Activated naive CD4-positive, alpha-beta T cell treated with anti-CD3 and anti-CD28 coated beads, Interleukin-2, amount 50 U/mL, for 24 hours (primary cell): Measurements from ENCODE around the gene BCL11B.
A peak's percentile ranks its signal among the peaks of the same experiment; 100 is the strongest.

Experiments
- H3K27ac Mint-ChIP-seq: one replicate; pipeline ENCODE4 v1.8.0; 2021; ENCODE audit warnings: mild to moderate bottlenecking, mixed read lengths
- H3K27me3 Mint-ChIP-seq: one replicate; pipeline ENCODE4 v1.8.0; 2021; ENCODE audit warnings: mixed read lengths
- H3K36me3 Mint-ChIP-seq: one replicate; pipeline ENCODE4 v1.8.0; 2021; ENCODE audit warnings: mixed read lengths
- H3K4me1 Mint-ChIP-seq: one replicate; pipeline ENCODE4 v1.8.0; 2021; ENCODE audit warnings: mixed read lengths
- H3K4me3 Mint-ChIP-seq: one replicate; pipeline ENCODE4 v1.8.0; 2021; ENCODE audit warnings: mild to moderate bottlenecking, mixed read lengths
- H3K9me3 Mint-ChIP-seq: one replicate; pipeline ENCODE4 v1.8.0; 2021; ENCODE audit warnings: mixed read lengths

Gene BCL11B

DNA sequence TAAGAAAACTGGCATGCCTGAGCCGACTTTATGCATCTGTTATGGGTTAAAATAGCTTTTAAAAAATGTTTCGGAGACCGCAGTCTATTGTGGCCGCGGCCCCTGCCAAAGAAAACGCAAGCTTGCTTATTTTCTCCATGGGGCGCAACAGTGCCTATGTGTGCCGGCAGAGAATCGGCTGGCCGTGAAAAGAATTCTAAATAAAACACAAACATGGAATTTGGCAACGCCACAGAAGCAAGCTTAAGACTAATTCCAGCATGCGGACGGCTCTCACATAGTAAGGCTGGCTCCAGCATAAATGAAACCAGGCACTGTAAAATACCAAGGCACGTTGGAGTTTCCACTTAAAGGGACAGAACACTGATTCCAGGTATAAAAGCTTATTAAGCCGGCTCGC is 56.7 kb downstream of the BCL11B start:
- Mint-ChIP-seq H3K9me3 (no peaks in the 10 kb centered on the region), H3K4me1 (peaks cover 96% of the 10 kb centered on the region), H3K36me3 (peaks cover 16% of the 10 kb centered on the region), H3K27ac (peak overlapping the region; percentile 96), H3K27me3 (no peaks in the 10 kb centered on the region), H3K4me3 (peak overlapping the region; percentile 86)

DNA sequence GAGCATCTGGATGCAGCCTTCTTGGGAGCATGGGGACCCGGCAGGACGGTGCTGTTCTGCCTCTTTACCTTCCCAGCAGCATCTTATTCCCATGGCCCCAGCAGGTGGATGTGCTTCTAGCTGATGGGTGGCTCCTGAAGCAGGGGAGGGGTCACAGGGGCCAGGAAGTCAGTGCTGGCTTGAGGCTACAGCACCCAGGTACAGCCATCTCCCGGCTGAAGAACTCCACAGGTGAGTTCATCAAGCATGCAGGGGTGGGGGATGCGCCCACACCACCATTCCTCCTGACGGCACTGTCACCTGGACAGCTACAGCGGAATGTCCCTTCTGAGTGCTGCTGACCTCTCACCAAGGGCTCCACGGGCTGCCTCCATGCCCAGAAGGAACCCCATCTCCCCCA is 57.3 kb downstream of the BCL11B start:
- peaks cover 13% of the 10 kb centered on the region for H3K36me3 Mint-ChIP-seq
- peak overlapping the region; percentile 96 for H3K27ac Mint-ChIP-seq
- peaks cover 96% of the 10 kb centered on the region for H3K4me1 Mint-ChIP-seq
- peak overlapping the region; percentile 86 for H3K4me3 Mint-ChIP-seq
- H3K27me3 Mint-ChIP-seq, result no peaks in the 10 kb centered on the region
- H3K9me3 Mint-ChIP-seq, result no peaks in the 10 kb centered on the region

DNA sequence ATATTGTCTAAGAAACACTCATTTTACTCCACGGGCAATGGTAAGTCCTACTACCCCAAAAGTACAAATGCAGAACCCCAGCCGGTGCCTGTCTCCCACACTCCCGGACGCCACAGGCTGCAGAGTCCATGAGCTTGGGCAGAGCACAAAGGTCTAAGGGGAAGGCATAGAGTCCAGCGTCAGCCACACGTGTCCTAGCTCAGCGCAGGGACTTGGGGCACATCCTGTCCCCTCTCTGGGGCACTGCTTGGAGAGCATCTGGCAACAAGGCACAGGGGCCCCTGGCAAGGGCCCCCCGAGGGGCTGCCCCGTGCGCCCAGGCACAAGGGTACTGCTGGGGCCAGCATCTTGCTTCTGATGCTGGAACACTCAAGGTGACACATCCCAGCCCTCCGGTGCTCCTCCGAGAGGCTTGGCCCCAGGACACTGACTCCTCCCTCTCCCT is 58.4 kb downstream of the BCL11B start:
- peak overlapping the region; percentile 77 for H3K4me3 Mint-ChIP-seq
- no peaks in the 10 kb centered on the region for H3K27me3 Mint-ChIP-seq

DNA sequence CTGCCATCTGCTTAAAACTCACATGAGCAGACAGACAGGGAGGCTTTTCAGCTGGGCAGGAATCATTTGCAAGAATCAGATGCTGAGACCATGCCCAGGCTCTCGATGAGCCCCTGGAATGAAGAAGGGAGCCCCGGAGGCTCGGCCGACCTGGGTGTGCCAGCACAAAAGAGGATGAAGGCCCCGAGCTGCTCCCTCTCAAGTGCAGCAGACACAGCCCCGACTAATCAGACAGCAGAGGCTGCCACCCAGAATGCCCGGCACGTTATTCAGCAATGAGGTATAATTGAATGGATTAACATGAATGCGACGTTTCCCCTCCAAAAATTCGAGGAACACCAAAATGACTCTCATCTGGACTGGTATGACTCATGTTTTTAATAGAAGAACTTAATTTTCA is 58.9 kb downstream of the BCL11B start:
- Mint-ChIP-seq H3K27me3 (no peaks in the 10 kb centered on the region), H3K4me1 (peaks cover 97% of the 10 kb centered on the region), H3K9me3 (no peaks in the 10 kb centered on the region), H3K27ac (peak overlapping the region; percentile 98), H3K4me3 (peak overlapping the region; percentile 77), H3K36me3 (peaks cover 8% of the 10 kb centered on the region)

More for the DNA sequence above, 58.4 kb downstream of the BCL11B start:
- Mint-ChIP-seq H3K27ac (peak overlapping the region; percentile 98), H3K36me3 (peaks cover 11% of the 10 kb centered on the region), H3K4me1 (peaks cover 97% of the 10 kb centered on the region), H3K9me3 (no peaks in the 10 kb centered on the region)

DNA sequence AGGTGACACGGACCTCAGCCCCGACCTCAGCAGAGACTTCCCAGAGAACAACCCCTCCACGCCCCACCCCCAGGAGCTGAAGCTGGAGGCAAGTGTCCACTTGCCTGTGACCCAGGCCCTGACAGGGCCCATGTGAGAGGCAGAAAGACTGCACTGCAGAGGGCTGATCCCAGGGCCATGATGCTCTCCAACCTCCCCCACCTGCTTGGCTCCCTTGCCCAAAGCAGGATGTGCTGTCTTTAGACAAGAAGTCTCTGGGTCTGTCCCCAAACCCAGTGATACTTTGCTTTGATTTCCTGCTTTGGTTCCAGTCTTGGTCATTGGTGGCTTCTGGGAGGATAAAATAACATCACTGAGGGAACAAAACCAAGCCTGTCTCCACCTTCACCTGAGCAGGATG is 59.4 kb downstream of the BCL11B start:
- H3K36me3 Mint-ChIP-seq, result peaks cover 8% of the 10 kb centered on the region
- peaks cover 100% of the 10 kb centered on the region for H3K4me1 Mint-ChIP-seq
- H3K4me3 Mint-ChIP-seq, result peak overlapping the region; percentile 77
- H3K27me3 Mint-ChIP-seq, result no peaks in the 10 kb centered on the region
- no peaks in the 10 kb centered on the region for H3K9me3 Mint-ChIP-seq
- H3K27ac Mint-ChIP-seq, result peak overlapping the region; percentile 98

DNA sequence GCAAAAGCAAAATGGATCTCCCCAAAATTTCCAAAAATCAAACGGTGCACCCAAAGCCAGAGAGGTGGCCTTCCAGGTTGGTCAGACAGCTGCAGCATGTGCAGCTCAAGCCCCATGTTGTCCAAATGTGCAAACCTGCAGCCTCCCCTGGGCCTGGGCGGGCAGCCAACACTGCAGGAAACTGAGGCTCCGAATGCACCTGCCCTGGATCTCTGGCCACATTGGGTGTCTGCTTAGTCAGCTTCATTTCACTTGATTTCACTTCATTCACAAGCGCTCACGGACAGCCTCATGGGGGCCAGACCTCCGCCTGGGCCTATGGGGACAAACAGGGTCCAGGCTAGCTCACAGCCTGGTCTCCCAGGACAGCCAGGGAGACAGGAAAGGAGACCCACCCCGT is 59.8 kb downstream of the BCL11B start:
- peak overlapping the region; percentile 77 for H3K4me3 Mint-ChIP-seq
- H3K4me1 Mint-ChIP-seq, result peaks cover 100% of the 10 kb centered on the region
- H3K9me3 Mint-ChIP-seq, result no peaks in the 10 kb centered on the region
- no peaks in the 10 kb centered on the region for H3K27me3 Mint-ChIP-seq
- peaks cover 8% of the 10 kb centered on the region for H3K36me3 Mint-ChIP-seq
- H3K27ac Mint-ChIP-seq, result peak overlapping the region; percentile 98

DNA sequence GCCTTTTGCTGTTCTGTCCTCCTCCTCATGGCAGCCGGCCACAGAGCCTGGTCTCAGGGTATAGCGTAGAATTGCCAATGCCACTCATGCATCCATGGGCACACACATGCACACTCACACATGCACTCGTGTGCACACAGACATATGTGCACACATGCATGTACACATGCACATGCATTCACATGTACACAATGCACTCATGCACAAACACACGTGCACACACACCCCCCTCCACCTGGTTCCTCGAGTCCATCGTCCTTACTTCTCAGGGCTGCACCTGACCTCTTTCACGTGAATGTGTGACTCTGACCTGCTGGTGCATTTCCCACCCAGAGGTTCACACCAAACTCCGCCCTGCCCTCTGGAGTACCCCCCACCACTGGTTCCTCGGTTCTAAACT is 60.6 kb downstream of the BCL11B start:
- Mint-ChIP-seq H3K4me3 (peak overlapping the region; percentile 77), H3K4me1 (peaks cover 100% of the 10 kb centered on the region), H3K27ac (peak overlapping the region; percentile 98), H3K27me3 (no peaks in the 10 kb centered on the region), H3K9me3 (no peaks in the 10 kb centered on the region), H3K36me3 (peaks cover 8% of the 10 kb centered on the region)

DNA sequence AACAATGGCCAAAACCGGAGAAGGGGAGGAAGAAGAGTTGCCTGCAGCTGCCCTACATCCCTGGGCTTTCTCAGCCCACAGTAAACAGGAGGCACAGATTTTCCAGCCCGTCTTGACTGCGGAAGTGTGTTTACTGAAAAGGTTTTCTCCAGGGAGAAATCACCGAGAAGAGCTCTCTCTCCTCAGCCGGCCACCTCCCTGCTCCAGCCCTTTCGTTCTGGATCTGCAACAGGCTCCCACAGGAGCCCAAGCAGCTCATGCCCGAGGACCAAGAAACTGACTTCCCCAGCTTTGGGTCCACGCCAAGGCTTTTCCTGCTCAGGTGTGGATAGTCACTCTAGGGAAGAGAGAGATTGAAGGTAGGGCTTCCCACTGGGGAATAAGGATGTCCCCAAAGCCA is 61.7 kb downstream of the BCL11B start:
- Mint-ChIP-seq H3K27ac (peak overlapping the region; percentile 93), H3K27me3 (no peaks in the 10 kb centered on the region), H3K9me3 (no peaks in the 10 kb centered on the region), H3K4me1 (peaks cover 100% of the 10 kb centered on the region), H3K4me3 (peak overlapping the region; percentile 48), H3K36me3 (peaks cover 12% of the 10 kb centered on the region)

DNA sequence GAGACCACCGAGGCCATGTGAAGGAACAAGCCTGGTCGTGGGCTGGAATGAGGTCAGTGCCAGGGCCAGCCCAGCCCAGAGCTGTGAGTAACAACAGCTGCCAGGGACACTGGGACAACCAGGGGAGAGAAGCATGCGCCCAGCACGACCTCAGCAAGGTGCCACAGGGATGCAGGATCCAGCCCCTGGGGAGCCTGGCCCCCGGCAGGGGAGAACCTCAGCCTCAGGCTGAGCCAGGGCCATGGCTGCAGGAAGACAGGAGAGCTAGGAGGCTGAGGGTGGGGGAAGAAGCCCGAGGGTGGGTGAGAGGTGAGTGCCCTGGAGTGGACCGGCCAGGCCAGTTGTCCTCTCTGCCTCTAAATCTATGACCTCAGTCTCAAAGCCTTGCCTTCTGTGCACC is 62.6 kb downstream of the BCL11B start:
- Mint-ChIP-seq H3K27ac (peak overlapping the region; percentile 97), H3K4me1 (peaks cover 100% of the 10 kb centered on the region), H3K36me3 (peaks cover 17% of the 10 kb centered on the region), H3K9me3 (no peaks in the 10 kb centered on the region), H3K27me3 (no peaks in the 10 kb centered on the region), H3K4me3 (peak overlapping the region; percentile 62)

DNA sequence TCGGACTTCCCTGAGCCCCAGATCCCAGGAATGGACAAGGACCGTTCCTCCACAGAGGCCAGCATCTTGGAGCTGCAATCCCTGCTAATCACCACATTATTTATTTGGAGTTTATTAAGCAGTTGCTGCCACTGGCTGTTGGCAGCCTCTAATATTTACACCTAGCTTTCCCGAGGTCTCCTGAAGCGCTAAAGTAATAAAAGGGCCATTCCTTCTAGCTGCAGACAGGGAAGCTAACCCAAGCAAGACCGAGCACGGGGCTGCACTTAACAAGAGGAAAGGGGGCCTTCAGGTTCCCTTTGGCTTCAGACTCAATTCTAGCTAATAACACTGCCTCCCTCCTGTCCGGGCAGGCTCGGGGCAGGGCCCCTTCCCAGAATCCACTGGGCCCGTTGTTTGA is 63.7 kb downstream of the BCL11B start:
- Mint-ChIP-seq H3K4me1 (peaks cover 100% of the 10 kb centered on the region), H3K27ac (peak overlapping the region; percentile 97), H3K4me3 (peak overlapping the region; percentile 40), H3K36me3 (peaks cover 18% of the 10 kb centered on the region), H3K27me3 (no peaks in the 10 kb centered on the region), H3K9me3 (no peaks in the 10 kb centered on the region)

DNA sequence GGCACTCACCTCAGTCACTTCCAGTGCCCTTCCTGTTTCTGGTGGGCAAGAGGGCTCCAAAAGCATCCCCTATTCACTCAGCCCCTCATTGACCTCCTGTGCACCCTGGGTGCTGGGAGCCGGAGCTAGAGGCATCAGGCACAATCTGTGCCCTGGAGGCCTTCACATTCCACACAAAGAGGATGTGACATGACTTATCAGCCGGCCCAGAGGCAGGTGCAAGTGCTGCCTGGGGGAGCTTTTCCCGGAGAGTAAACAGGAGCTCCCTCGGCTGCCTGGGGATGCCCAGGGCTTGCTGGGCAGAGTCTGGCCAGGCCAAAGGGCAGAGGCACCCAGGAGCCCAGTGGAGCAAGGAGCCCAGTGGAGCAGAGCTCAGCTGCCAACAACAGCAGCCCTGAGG is 64.5 kb downstream of the BCL11B start:
- no peaks in the 10 kb centered on the region for H3K27me3 Mint-ChIP-seq
- peaks cover 100% of the 10 kb centered on the region for H3K4me1 Mint-ChIP-seq
- H3K4me3 Mint-ChIP-seq, result peak overlapping the region; percentile 15
- H3K36me3 Mint-ChIP-seq, result peaks cover 19% of the 10 kb centered on the region
- H3K9me3 Mint-ChIP-seq, result no peaks in the 10 kb centered on the region
- peak overlapping the region; percentile 97 for H3K27ac Mint-ChIP-seq

DNA sequence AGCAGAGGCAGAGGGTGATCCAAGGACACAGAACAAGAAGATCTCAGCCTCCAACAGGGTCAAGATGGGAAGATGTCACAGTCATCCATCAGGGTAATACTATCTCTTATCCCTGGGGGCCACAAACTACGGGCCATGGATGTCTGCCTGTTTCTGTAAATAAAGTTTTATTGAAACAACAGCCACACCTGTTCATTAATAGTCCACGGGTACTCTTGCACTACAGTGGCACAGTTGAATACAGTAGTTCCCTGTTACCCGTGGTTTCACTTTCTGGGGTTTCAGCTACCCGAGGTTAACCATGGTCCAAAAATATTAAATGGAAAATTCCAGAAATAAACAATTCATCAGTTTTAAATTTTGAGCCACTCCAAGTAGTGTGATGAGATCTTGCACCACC is 65.9 kb downstream of the BCL11B start:
- peak overlapping the region; percentile 83 for H3K4me3 Mint-ChIP-seq
- H3K27ac Mint-ChIP-seq, result peak overlapping the region; percentile 97
- peaks cover 100% of the 10 kb centered on the region for H3K4me1 Mint-ChIP-seq
- H3K27me3 Mint-ChIP-seq, result no peaks in the 10 kb centered on the region
- H3K9me3 Mint-ChIP-seq, result no peaks in the 10 kb centered on the region
- peaks cover 13% of the 10 kb centered on the region for H3K36me3 Mint-ChIP-seq

DNA sequence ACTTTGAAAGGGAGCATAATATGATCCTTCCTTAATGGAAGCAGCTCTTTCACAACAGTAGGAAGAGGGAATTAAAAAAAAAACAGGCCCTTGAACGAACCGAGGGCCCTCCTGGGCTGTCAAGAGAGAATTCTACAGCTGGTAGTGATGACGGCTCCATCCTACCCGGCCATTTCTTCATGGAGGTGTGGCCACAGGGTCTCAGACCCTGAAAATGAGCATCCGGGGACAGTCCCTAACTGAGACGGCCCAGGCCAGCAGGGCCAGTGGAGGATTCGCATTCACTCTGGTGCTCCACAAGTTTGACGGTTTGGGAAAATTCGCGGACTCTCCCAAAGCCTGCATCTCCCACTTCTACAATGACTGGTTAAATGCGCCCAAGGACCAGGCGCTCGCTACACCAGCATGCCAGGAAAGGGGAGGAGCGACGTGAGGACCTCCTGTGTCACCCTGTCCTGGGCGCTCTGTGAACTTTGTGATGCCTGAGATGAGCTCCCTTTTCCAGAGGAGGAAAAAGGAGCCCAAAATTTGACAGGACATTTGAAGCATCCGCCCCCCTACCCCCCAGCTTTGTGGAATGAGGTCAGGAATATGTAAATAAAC is 66.8 kb downstream of the BCL11B start:
- peaks cover 13% of the 10 kb centered on the region for H3K36me3 Mint-ChIP-seq
- H3K27me3 Mint-ChIP-seq, result no peaks in the 10 kb centered on the region

DNA sequence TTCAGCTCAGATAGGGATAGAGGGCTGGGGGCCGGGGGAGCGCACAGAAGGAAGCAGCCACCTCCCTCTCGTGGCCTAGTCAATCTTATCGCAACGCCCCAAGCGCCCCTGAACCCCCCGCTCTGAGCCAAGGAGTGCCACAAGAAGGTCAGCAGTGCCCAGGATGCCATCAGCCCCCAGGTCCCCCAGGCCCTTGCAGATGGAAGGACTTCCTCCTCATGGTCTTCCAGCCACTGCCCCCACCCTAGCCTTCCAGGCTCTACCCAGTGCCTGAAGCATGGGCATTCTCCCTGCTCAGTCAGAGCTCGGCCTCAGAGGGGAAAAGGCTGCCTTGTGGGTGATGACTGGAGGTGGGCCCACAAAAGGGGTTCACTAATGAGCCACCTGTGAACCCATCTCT is 68.2 kb downstream of the BCL11B start:
- Mint-ChIP-seq H3K36me3 (peaks cover 13% of the 10 kb centered on the region), H3K4me3 (peak overlapping the region; percentile 80)

More for the DNA sequence above, 66.8 kb downstream of the BCL11B start:
- Mint-ChIP-seq H3K4me1 (peaks cover 98% of the 10 kb centered on the region), H3K27ac (peak overlapping the region; percentile 97), H3K4me3 (peak overlapping the region; percentile 83), H3K9me3 (no peaks in the 10 kb centered on the region)

DNA sequence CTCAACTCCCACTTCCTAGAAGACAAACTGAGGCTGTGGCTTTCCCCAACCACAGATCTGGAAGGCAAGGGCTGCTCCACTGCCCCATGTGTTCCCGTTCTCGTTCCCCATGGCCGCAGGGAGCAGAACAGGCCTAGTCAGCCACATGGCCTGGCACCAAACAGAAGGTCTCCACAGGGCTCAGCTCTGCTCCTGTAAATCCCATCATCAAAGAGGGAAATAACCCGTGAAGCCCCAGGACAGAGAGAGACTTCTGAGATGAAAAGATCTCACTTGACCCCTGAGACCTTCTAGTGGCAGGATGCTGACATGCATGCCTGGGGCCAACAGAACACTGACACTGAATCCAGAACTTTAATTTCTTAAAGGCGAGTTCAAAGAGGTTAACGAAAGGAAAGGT is 68.9 kb downstream of the BCL11B start:
- peaks cover 98% of the 10 kb centered on the region for H3K4me1 Mint-ChIP-seq
- H3K36me3 Mint-ChIP-seq, result peaks cover 13% of the 10 kb centered on the region
- no peaks in the 10 kb centered on the region for H3K9me3 Mint-ChIP-seq
- H3K4me3 Mint-ChIP-seq, result peak overlapping the region; percentile 80
- no peaks in the 10 kb centered on the region for H3K27me3 Mint-ChIP-seq
- peak overlapping the region; percentile 99 for H3K27ac Mint-ChIP-seq

More for the DNA sequence above, 68.2 kb downstream of the BCL11B start:
- Mint-ChIP-seq H3K9me3 (no peaks in the 10 kb centered on the region), H3K4me1 (peaks cover 98% of the 10 kb centered on the region), H3K27ac (peak overlapping the region; percentile 99), H3K27me3 (no peaks in the 10 kb centered on the region)

DNA sequence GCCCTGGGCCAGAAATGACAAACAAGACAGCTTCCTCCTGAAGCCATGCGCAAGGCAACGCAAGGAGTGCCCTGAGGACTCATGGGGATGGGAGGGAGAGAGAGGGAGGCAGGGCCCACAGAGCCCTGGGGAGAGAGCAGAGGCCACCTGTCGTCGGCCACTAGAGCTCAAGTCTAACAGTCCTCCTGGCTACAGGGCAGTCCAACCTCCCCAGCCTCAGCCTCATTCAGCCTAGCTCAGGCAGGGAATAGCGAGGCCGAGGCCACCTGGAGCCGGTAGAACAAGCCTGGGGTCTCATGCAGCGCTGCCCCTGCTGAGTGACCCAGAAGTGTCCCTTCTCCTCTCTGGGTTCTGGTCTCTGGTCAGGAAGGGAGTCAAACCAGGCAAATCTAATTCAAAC is 69.5 kb downstream of the BCL11B start:
- no peaks in the 10 kb centered on the region for H3K27me3 Mint-ChIP-seq
- peak overlapping the region; percentile 80 for H3K4me3 Mint-ChIP-seq
- peak overlapping the region; percentile 99 for H3K27ac Mint-ChIP-seq
- no peaks in the 10 kb centered on the region for H3K9me3 Mint-ChIP-seq
- H3K4me1 Mint-ChIP-seq, result peaks cover 98% of the 10 kb centered on the region
- peaks cover 13% of the 10 kb centered on the region for H3K36me3 Mint-ChIP-seq
